HG03060 (cell line): ENCODE results near the gene LHFPL5.

Experiments
- ATAC-seq: cut with Tn5 transposase; IDR thresholded peaks from one replicate; pipeline ENCODE4 v1.9.1; 2021; ENCODE audit warnings: low read depth, moderate number of reproducible peaks; ENCODE audit not compliant: unreplicated experiment

LHFPL5 gene

DNA sequence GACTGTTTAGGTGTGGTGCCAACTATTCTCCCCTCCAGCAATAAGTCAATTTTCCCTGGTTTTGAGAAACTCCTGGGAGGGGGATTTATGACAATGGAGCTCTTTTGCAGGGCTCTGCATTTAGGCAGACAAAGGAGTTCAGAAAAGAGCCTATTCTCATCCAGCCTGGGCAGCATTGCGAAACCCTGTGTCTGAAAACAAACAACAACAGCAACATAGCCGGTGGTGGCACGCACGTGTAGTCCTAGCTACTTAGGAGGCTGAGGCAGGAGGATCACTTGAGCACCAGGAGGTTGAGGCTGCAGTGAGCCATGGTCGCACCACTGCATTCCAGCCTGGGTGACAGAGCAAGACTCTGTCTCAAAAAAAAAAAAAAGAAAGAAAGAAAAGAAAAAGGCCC, 14.5 kb upstream of the LHFPL5 start:
- no peak for ATAC-seq

DNA sequence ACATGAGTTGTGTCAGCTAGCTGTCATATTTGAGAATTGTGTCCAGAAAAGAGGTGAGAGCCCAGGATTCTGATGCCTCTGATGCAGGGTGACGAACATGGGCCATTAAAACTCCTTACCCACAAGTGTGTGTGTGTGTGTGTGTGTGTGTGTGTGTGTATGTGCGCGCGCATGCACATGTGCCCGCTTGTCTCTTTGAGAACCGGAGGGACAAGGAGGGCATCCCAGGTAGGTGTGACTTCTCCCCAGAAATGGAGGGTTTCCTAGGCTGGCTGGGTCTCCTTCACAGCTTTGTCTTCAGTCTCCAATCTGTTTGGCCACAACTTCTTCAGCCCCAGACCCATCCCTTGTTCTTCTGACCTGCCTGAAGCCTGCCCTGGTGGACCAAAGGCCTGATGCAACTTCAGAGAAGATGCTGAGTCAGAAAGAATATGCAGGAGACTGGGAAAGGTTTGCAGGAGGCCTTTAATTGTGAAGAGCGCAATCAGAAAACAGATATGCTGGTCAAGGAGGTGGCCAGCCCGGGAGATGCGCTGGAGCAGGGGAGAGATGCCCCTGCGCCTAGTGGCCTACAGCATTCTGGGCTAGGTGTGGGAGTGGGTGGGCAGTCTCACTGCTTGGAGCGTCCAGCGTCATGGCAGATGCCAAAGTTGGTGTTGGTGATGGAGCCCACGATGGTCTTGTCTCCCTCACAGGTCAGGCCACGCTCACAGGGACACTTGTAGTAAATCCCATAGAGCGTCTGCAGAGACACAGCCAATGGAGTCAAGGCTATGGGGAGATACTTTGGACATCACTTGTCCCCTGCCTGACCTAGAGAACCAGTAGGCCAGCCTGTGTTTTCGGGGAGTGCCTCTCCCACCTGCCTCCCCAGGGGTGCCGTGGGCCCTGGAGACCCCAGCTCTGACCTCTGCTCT, 10.4 kb upstream of the LHFPL5 start:
- no peak for ATAC-seq

DNA sequence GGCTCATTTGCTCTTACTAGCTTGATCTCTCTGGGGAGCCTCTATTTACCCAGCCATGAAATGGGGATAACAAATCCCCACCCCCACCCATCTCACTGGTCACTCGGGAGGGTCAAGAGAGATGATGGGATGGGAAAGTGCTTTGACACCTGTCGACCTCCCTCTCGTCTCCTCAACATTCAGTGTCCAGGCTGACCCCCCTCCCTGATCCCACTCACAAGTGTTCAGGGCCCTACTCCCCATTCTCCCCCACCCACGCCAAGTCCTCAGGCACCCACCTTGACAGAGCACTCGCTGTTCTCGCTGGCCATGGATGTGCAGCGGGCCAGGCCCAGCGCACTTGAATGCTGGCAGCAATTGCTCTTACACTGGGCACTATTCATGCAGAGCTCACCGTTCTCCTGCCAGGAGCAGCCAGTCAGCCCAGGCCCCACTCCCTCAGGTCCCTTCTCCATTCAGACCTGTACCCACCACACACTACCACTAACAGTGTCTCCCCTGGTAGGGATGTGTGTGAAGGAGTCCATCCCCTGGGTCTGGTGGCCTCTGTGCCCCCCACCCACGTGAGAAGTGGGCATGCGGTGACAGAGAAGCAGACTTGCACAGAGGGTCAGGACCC, 9.6 kb upstream of the LHFPL5 start:
- no peak for ATAC-seq

DNA sequence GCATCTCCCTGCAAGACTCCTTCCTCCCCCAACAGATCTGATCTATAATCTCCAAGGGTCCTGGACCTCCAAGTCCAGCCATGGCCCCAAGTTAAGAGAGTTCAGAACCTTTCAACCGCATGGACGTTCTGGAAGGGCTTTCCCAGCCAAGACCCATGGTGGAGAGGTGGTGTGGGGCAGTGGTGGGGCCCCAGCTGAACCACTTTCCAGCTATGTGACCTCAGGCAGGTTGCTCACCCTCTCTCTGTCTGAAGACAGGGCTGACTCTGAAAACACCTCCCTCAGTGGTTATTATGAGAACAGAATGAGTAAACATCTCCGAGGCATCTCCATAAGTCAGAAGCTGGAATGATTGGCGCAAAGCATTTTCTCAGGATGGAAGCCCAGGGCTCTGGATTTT, 8.9 kb upstream of the LHFPL5 start:
- no peak for ATAC-seq

DNA sequence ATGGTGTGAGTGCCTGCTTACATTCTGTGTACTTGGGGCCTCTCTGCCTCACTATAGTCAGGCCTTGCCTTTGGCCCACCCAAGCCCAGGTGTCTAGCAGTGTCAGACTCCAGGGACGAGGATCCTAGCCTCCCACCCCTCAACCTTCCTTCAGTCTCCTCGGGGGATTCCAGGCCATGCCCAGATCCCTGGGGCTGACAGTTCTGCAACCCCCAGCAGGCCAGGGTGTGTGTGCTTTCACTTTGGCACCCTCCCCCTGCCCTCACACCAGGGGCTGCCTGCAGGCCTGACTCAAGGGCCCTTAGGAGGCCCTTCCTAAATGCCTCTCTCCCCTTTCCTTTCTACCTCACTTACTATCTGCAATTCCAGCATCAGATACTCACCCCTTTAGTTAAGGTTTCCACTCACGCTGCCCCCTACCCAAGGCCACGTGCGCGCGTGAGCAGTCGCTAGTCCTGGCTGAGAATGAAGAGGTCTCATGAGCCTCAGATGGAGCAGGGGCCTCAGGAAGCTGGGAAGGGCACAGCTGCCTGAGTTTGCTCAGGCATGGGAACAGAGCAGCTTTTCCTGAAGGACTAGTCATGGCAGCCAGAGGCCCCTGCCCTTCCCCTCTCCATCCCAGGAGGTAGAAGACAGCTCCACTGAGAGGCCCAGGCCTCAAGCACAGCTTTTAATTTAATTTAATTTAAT, 7.2 kb upstream of the LHFPL5 start:
- no peak for ATAC-seq

DNA sequence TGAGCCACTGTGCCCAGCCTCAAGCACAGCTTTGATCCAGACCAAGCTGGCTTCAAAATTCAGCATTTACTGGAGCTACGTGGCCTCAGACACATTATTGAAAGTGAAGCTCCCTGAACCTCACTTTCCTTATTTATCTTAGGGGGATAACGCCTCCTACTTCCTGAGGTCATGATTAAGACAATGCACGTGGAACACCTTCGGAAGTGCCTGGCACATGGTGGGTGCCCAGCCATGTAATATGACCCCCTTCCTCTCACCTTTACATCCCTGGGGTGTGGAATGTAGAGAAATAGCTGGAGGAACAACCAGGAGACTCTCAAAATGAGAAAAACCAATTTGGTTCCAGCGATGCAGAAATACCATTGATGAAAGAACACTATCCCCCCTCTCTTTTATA, 6.4 kb upstream of the LHFPL5 start:
- no peak for ATAC-seq

DNA sequence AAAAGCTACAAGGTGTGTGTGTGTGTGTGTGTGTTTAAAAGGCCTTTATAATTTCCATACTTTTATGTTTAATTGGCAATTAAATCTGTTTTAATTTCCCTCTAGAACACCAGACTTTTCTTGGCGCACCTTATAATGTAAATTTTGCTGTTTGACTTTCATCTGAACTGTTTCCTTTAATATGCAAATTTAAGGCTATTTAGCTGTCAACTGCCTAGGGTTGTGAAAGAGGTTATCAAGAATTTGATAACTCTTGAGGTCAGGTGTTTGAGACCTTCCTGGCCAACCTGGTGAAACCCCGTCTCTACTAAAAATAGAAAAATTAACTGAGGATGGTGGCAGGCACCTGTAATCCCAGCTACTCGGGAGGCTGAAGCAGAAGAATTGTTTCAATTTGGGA, 4.0 kb upstream of the LHFPL5 start:
- no peak for ATAC-seq

DNA sequence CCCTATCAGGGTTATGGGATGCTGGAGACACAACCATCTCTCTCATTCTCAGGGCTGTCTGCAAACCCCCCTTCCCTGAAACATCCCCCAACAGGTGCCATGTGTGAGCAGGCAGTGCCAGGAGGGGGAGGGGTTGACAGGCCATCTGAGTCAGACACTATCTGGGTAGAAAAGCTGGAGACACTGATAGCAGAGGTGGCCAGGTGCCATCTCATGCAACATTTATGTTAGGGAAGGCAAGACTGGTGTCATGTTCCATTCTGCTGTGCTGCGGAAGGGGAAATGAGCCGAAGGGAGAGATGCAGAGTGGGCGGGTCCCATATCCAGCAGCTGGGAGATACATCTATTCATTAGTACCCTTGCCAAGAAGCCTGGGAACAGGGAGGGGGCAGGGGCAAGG, 3.5 kb downstream of the LHFPL5 start:
- ATAC-seq, result no peak

DNA sequence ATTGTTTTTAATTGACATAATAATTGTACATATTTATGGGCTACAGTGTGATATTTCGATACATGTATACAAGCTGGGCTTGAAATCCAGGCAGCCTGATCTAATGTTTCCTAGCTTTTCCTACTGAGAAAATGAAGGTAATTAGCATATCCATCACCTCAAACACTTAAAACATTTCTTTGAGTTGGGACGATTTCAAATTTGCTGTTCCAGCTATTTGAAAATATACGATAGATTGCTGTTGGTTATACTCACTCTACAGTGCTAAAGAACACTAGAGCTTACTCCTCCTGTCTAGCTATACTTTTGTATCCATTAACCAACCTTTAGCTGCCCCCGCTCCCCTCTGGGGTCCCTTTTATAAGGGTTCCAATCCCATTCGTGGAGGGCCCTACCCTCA, 4.7 kb downstream of the LHFPL5 start:
- no peak for ATAC-seq

DNA sequence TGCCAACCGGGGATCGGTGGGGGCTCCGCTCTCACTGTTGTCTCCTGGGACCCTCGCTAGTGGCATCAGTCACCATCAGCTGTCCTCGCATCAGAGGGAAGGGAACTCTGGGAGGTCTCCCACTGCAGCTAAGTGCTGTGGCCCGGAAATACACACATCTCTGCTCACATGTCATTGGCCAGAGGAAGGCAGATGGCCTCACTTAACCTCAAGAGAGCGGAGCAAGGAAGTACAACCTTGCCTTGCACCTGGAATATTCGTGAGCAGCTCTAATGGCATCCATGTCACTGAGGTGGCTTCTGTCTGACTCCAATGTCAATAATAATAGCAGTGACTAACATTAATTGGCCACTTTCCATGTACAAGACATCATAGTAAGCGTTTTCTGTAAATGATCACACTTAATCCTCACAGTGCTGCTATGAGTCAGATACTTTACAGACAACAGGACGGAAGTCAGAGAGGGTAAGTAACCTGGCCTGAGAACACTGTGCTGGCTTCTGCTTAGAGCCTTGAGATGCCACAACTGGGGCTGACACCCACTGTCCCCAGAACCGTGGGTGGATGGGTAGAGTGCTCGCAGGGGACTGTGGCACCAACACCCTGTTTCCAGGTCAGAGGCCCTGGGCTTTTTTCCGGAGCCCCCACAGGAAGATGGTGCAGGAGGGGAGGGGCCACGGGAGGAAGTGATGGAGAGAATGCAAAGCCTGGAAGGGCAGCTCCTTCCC, 6.0 kb downstream of the LHFPL5 start:
- no peak for ATAC-seq

DNA sequence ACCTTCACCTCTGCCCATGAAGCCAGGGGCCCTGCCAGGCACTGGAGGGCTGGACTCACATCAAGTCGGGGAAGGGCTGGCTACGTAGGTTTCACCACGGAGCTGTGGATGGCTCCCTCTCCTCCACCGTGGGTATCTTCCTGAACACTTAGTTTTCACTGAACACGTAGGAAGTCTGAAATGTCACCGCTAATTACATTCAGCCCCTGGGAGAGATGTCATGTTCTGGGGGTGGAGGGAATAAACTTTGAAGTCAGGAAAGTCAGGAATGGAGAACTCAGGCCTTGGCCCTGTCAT, 6.5 kb downstream of the LHFPL5 start:
- ATAC-seq, result no peak

DNA sequence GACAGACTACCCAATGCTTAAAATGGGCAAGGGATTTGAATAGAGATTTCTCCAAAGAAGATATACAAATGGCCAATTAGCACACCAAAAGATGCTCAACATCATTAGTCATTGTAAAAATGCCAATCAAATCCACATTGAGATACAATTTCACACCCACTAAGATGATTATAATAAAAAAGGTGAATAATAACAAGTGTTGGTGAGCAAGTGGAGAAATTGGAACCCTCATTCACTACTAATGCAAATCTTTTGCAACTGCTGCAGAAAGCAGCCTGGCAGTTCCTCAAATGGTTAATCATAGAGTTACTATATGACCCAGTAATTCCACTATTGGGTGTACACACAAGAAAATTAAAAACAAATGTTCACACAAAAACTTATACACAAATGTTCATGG, 12.4 kb downstream of the LHFPL5 start:
- ATAC-seq, result no peak

DNA sequence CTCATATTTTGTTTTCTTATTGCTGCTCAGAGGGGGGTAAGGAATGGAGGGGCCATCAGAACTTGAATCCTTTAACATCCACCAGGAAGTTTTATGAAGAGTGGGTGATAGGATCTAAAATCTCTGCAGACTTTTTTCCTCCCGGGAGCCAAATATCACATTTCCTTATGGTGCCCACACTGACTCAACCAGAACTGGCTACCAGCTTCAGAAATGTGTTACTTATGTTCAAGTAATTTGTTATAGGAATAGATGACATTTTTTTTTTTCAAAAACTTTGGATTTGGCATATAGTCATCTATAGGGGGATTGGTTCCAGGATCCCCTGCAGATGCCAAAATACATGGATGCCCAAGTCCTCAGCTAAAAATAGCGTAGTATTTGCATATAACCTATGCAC, 18.4 kb downstream of the LHFPL5 start:
- ATAC-seq, result no peak

DNA sequence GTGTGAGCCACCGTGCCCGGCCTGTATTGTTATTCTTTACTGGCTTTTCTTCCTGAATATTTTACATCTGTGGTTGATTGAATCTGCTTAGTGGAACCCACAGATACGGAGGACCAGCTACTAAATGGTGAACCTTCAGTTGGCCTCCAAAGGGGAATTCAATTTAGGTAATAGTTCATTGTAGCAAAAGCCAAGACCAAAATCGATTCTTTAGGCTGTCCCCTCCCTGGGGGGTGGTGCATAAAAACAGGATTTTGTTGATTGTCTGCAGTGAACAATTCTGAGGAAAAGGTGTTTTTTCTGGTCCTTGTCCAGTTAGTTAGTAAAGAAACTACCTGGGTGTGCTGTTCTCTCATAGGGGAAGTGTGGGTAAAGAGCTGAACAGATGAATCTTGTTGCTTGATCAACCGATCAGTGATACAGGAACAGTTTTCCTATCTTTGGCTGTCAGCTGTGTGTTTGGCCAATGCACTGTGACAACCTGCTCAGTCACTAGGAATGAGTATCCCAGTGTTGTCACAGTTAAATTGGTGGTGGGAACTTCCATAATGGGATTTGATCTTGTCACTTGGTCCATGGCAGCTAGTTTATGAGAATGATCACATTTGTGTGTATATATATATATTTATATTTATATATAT, 19.5 kb downstream of the LHFPL5 start:
- no peak for ATAC-seq

DNA sequence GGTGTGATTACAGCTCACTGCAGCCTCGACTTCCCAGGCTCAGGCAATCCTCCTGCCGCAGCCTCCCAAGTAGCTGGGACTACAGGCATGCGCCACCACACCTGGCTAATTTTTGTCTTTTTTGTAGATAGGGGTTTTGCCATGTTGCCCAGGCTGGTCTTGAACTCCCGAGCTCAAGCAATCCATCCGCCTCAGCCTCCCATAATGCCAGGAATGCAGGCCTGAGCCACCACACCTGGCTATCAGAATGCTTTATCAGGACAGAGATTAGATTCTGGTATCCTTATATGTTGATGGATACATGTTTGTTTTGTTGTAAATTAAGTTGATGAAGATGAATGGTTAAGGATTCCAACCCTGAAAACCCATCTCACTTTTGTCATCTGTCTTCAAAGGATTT, 24.2 kb downstream of the LHFPL5 start:
- ATAC-seq, result no peak

DNA sequence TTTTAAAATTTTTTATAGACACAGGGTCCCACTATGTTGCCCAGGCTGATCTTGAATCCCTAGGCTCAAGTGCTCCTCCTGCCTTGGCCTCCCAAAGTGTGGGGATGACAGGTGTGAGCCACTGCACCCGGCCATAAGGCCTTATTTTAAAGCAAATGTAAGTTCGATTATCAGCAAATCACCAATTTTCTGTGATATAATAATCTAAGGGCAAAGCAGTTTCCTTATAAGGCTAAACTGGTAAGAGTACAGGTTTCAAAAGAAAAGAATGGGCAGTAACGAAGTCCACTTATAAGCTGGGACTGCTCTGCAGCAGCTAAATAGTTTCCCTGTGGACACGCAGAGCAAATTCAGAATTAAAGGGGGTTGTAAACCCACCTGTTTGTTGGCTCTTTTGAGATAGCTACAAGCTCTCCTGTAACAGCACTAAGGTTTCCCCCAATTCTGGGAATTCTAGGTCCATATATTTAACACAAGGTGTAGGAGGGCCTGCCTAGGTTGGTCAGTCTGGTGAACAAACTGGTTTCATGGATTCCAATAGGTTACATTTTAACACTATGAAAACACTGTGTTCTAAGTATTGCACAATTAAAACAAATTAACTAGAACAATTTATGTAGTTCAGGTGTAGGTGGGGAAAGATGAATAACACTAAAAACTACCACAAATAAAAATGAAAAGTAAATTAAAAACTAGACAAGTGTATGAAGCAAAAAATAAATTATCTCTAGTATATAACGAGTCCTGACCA, 26.3 kb downstream of the LHFPL5 start:
- ATAC-seq, result no peak

DNA sequence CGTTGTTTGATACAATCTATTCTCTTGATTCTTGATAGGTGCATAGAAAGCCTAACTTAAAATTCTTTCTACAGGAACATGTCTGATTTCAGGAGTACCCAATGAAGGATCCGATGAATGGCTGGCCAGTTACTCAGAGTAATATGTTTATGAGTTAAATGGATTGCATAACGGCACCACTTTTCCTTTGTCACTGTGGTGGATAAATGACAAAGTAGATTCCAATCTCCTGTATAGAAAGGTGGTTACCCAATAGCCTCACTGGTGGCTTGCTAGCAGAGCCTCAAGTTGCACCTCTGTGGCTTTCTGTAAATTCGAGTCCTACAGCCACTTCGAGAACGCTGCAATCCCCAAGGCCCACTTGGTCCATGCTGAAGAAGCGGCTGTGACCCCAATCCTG, 28.4 kb downstream of the LHFPL5 start:
- ATAC-seq, result no peak

DNA sequence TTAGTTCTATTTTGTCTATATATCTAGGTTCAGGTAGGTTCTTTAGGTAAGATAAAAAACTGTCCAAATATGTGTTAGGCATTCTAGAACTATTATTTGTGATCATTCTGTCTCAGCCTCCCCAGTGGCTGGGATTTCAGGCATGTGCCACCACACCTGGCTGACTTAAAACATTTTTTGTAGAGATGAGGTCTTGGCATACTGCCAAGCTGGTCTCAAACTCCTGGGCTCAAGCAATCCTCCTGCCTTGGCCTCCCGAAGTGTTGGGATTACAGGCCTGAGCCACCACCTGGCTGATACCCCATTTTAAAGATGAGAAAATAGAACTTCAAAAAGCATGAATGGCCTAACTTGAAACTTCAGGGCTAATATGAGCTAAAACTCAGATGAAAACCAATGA, 33.9 kb downstream of the LHFPL5 start:
- no peak for ATAC-seq

DNA sequence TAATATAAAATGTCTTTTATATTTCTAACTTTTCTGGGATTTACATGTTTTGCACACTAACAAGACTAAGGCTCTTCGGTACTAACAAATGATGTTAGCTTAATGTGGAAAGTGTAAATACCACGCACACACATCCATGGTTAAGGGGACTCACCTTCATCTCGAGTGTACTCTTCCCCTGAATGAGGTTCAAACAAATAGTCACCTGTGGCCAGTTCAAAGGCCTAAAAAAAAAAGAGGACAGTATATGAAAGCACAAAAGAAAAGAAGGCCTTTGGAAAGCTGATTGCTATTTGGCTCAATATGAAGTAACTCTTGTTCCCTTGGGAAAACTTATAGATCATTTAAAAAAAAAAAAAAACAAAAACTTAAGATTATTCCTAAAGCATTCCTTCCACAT, 37.2 kb downstream of the LHFPL5 start:
- no peak for ATAC-seq

DNA sequence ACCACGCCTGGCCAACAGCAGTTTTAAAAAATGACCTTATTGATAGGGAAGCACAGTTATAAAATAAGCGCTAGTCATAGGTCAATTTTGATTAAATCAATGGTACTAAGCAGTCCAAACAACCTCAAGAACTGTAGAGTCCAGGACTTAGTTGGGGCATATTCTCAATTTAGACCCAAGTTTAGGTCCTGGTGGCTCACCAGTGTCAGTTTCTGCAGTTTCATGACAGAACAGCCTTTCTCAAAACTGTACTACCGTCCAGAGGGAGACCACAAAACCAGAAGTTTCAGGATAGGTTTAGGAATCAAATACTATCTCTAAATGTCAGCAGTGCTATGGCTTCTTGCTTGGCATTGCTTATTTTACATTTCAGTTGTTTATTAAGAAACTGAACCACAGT, 39.1 kb downstream of the LHFPL5 start:
- ATAC-seq, result no peak
